Stimulated activated CD4-positive, alpha-beta T cell treated with anti-CD3 and anti-CD28 coated beads, Interleukin-1b, Interleukin-23, amount 100 ng/mL, for 4 hours (primary cell): ENCODE data around the gene XBP1.
A peak's percentile ranks its signal among the peaks of the same experiment; 100 is the strongest.
"Not testable (repeated sequence)": the region's sequence is repeated elsewhere in the genome, so short reads cannot be mapped to it uniquely, and the experiment has no call there.

Experiments
- DNase-seq, 2 donors: peaks; one replicate each; pipeline ENCODE4 v3.0.0-alpha.2; 2020; ENCODE audit warnings: low read depth in 2 of 2

XBP1 gene

GRCh38 chr22:28792491-28793383 lies 7.6 kb downstream of the XBP1 start:
- DNase-seq, result no peak

DNA sequence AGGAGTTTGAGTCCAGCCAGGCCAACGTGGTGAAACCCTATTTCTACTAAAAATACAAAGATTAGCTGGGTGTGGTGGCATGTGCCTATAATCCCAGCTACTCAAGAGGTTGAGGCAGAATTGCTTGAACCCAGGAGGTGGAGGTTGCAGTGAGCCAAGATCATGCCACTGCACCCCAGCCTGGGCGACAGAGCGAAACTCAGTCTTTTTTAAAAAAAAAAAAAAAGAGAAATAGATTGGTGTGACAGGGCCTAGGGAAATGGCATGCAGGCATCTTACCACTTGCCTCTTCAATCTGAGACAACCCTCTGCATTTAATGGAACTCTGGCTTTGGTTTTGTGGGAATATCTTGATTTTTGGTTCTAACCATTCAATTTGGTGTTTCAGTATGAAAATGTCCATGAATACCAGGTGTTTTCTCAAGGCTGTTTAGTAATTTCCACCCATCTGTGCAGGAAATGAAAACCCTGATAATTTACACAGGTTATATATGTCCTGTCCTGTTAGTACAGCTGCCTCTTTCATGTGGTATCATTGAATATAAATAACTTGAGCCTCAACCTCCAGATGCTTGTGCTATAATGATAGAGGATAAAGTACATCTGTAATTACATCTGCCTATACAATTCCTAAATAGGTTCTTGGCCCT lies 8.4 kb downstream of the XBP1 start:
- no peak for DNase-seq

DNA sequence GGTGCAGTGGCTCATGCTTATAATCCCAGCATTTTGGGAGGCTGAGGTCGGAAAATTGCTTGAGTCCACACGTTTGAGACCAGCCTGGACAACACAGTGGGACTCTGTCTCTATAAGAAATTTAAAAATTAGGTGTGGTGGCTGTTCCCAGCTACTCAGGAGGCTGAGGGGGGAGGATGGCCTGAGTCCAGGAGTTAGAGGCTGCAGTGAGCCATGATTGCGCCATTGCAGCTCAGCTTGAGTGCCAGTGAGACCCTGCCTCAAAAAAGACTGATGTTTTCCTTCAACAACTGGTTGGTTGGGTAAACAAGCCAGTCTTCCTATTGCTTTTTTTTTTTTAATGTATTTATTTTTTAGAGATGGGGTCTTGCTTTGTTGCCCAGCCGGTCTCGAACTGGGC lies 9.2 kb downstream of the XBP1 start:
- no peak for DNase-seq

- DNase-seq, result no peak
Observed at GRCh38 chr22:28788601-28789000, 11.8 kb downstream of the XBP1 start.

DNA sequence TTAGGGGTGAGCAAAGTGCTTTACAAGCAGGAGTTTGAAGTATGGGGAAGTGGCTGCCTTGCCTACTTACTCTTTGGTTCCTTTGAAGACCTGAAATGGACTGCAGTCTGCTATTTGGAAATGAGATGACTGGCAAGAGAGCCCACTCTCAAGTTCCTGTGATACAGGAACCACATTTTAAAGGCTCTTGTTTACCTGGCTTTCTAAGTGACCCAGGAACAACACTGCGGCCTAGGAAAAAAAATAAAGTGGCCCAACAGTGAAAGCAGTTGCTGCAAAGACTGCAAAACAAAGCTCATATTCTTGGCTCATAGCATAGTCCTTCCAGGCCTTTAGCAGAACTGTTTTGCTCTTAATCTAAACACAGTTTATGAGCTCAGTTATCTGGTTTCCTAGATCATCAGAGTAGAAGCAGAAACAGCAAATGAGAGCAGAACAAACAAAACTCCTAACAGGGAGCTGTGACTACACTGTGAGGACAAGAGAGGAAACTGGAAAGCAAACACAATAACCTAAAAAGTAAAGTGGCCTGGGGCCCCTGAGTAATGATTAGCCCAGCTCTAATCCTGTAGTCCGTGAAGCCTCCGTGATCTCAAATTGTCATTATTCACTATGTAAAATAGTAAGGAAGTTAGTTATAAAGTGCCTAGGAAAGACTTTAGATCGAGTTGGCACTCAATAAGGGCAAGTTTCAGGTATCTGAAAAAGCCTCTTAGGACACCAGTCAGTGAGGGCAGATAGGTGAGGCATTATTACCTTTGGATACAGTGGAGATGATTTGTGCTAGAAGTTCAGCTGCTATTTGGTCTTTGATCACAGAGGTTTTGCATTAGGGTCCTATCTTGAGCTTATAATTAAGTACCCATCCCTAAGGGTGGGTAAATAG lies 16.3 kb downstream of the XBP1 start:
- no peak for DNase-seq

DNA sequence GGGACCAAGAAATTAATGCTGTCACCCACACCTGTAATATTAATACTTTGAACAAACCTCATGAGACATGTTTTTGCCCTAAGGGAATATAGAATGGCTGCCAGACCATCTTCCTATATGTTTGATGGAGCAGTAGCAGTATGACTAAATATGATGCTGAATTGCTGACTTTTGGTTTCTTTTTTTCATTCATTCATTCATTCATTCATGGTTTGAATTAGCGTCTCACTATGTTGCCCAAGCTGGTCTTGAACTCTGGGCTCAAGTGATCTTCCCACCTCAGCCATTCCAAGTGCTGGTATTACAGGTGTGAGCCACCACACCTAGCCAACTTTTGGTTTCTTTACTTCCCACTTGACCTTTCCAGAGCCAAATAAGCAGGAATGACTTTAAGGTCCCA lies 20.1 kb downstream of the XBP1 start:
- DNase-seq, result no peak

DNA sequence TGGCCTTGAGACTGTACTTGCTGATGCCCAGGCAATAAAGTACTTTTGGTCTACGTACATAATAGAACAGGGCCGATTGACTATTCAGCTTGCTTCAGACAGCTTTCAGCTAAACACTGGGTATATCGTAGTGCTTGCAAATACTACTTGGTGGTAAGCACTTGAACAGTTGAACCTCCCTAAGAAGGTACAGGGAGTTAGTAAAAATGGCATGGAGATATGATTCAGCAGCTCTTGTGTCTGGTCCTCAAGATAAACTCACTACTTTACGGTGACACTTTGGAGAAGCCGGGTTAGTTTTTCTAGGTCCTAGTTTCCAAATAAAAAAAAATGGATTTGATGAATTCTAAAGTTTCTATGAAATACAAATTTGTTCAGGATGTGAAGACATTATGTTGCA lies 20.5 kb downstream of the XBP1 start:
- DNase-seq, result no peak

GRCh38 chr22:28774378-28774777 lies 26.0 kb downstream of the XBP1 start:
- no peak for DNase-seq

- no peak for DNase-seq
Observed at GRCh38 chr22:28773461-28773867, 26.9 kb downstream of the XBP1 start.

- peak; percentile 85 to 90 for DNase-seq
Observed at GRCh38 chr22:28772633-28773460, 27.5 kb downstream of the XBP1 start, which contains the start of gene CCDC117. TSS of gene CCDC117 (plus strand) at chr22:28772695. CDS start at chr22:28772850, 155 bp downstream.

- DNase-seq, result no peak
Observed at GRCh38 chr22:28771195-28771791, 29.1 kb downstream of the XBP1 start.

DNA sequence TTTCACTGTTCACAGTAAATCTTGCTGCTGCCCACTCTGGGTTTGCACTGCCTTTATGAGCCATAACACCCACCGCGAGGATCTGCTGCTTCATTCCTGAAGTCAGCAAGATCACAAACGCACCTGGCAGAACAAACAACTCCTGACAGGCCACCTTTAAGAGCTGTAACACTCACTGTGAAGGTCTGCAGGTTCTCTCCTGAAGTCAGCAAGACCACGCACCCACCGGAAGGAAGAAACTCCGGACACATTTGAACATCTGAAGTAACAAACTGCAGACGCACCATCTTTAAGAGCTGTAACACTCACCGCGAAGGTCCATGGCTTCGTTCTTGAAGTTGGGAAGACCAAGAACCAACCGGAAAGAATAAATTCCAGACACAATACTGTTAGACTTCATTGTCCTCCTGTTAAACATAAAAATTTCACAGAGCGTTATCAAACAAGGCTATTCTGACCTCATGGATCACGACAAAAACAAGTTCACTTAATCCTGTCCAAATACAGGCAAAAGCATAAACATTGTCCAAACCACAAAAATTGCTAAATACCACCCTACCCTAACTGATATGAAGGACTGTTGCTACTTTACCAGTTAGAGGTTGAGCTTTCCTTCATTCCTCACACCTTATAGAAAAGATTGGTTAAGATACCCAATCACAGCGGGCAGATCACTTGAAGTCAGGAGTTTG lies 30.8 kb downstream of the XBP1 start:
- DNase-seq, result no peak

GRCh38 chr22:28768701-28769393 lies 31.5 kb downstream of the XBP1 start:
- DNase-seq, result no peak

GRCh38 chr22:28766628-28767027 lies 33.7 kb downstream of the XBP1 start:
- DNase-seq, result no peak

GRCh38 chr22:28762000-28762399 lies 38.4 kb downstream of the XBP1 start:
- DNase-seq, result not testable (repeated sequence)

- DNase-seq, result no peak
Observed at GRCh38 chr22:28761449-28761755, 39.0 kb downstream of the XBP1 start.

DNA sequence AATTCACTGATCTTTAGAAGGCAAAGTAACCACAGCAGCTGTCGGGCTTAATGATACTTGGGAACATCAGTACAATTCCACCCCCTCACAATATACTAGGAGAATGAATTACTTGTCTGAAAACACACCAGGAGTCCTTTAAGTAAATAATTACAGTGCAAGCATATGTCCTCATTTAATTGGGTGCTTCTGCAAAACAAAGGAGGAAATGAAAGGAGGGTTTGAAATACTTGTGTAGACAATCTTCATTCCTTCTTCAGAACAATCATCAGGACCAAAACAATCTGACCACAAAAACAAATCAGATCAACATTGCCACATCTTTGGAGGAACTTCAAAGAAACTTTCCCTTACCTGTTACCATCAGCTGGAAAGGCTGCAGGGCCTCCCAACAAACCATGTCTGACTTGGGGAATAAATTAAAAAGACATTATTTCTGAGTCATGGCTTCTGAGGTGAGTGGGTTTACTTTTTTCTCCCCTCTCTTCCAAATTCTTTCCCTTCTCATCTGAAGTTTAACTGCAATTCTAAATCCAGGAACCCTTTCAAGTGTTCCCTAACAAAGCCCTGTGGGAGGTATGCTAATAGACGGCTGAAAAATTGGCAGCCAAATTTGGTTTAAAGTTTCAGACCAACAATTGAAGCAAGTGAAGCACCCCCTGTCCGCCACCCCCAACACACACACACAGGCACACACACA lies 40.4 kb downstream of the XBP1 start:
- DNase-seq, result no peak

DNA sequence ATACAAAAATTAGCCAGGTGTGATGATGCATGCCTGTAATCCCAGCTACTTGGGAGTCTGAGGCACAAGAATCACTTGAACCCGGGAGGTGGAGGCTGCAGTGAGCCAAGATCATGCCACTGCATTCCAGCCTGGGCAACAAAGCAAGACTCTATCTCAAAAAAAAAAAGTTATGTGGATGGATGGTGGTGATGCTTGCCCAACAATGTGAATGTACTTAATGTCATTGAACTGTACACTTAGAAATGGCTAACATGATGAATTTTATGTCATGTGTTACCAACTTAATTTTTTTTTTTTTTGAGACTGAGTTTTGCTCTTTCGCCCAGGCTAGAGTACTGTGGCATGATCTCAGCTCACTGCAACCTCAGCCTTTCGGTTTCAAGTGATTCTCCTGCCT lies 45.9 kb downstream of the XBP1 start:
- DNase-seq, result not testable (repeated sequence)

GRCh38 chr22:28750471-28750881 lies 49.9 kb downstream of the XBP1 start:
- DNase-seq, result no peak
